GM10248 (cell line): ENCODE data around the gene AK8.

Source experiments
- CTCF ChIA-PET: fragments of 300-600 bp; sonication (Branson Sonifier 250); formaldehyde crosslinking; extraction: SDS; loops from one replicate; lab custom pipeline; 2021; ENCODE audit warnings: antibody characterized with exemption; lab: Yijun Ruan, JAX
- POLR2A ChIA-PET: fragments of 350-650 bp; sonication (Branson Sonifier 250); formaldehyde crosslinking; extraction: SDS; loops from one replicate; lab custom pipeline; 2020; ENCODE audit warnings: antibody characterized with exemption; lab: Yijun Ruan, JAX
- DNase-seq: peaks from one replicate; pipeline ENCODE4 v3.0.0; 2012; ENCODE audit errors: extremely low spot score
- TF ChIP-seq, protein P1 (sequence below): IDR thresholded peaks from 2 replicates; pipeline ENCODE4 v1.5.1; 2012; ENCODE audit warnings: mild to moderate bottlenecking, low read depth; ENCODE audit errors: extremely low read depth, missing control alignments, control extremely low read depth

Gene AK8

DNA sequence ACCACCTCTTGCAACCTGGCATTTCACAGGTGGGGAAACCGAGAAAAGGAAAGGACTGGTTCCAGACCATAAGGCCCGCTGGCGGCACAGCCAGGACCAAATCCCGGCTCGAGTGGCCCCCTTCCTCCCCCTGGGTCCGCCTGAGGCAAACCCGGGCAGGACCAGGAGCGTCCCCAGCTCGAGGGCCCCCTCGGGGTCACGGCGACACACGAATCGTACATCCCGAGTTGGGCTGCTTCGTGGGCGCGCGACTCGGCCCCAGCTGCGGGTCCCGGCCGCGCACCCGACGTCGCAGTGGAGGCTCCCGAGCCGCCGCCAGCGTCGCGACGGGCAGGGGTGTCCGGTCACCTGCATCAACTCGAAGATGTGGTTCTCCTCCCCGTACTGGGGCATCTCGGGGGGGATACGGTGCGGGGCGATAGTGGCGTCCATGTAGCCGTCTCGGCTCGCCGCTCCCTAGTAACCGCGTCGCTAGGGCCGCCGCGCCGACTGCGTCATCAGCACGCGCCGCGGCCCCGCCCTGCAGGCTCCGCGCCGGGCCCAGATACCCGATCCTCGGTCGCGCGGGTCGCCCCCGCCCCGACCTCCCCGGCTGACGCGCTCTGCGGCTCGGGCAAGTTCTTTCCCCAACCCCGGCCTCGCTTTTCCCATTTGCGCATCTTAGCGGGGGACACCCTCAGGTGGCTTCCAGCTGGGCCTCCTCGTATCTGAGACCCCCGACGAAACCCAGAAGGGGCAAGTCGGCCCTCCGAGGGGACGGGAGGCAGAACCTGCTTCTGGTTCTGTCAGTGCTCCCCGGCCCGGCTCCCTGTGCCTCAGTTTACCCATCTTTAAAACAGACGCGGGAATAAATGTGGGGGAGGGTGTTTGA is at the start of gene AK8:
Gene AK8, minus strand, starts transcription at position 461 of the 871 bp plus-strand sequence. Its CDS starts 29 bp downstream, at position 432.
- TF ChIP-seq, protein P1, sequence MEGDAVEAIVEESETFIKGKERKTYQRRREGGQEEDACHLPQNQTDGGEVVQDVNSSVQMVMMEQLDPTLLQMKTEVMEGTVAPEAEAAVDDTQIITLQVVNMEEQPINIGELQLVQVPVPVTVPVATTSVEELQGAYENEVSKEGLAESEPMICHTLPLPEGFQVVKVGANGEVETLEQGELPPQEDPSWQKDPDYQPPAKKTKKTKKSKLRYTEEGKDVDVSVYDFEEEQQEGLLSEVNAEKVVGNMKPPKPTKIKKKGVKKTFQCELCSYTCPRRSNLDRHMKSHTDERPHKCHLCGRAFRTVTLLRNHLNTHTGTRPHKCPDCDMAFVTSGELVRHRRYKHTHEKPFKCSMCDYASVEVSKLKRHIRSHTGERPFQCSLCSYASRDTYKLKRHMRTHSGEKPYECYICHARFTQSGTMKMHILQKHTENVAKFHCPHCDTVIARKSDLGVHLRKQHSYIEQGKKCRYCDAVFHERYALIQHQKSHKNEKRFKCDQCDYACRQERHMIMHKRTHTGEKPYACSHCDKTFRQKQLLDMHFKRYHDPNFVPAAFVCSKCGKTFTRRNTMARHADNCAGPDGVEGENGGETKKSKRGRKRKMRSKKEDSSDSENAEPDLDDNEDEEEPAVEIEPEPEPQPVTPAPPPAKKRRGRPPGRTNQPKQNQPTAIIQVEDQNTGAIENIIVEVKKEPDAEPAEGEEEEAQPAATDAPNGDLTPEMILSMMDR = no peak
- ChIA-PET CTCF (interaction anchor here (1.2 to 2.8 kb wide), 5 partner anchors 13 to 25 kb away, joined by 3 to 25 read pairs (median 6); no protein-coding TSS in a partner anchor), POLR2A (no interaction called here)
- DNase-seq = peak; percentile 95

DNA sequence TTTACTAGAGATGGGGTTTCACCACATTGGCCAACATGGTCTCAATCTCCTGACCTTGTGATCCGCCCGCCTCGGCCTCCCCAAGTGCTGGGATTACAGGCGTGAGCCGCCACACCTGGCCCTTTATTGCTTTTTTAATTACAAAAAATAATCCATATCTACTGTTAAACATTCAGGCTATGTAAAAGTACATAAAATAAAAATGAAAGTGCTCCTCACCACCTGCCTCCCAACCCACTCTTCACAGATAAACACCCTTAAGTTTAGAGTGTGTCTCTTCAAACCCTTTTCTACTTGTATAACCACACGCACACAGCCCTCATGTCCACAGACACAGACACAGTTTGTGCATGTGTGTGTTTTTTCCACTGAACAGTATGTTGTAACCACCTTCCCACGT is 49.6 kb upstream of the AK8 start:
- ChIA-PET CTCF (interaction anchor here (1.0 to 3.2 kb wide), 3 partner anchors 14 to 25 kb away, joined by 3 to 21 read pairs (median 3); no protein-coding TSS in a partner anchor), POLR2A (no interaction called here)
- no peak for DNase-seq
- TF ChIP-seq, protein P1 = no peak

GRCh38 chr9:132923346-132923902 is 45.3 kb upstream of the AK8 start:
- TF ChIP-seq, protein P1 = no peak
- POLR2A ChIA-PET = no interaction called here
- CTCF ChIA-PET = interaction anchor here (1.2 to 1.7 kb wide), 3 partner anchors 15 to 511 kb away, joined by 4 to 5 read pairs (median 4); no protein-coding TSS in a partner anchor
- no peak for DNase-seq

- ChIA-PET CTCF (interaction anchor here (1.2 to 13.2 kb wide), 4 partner anchors 10 to 19 kb away, joined by 3 to 135 read pairs (median 8); no protein-coding TSS in a partner anchor), POLR2A (no interaction called here)
- no peak for DNase-seq
- TF ChIP-seq, protein P1 = no peak
Measured at GRCh38 chr9:132919614-132920268, 41.7 kb upstream of the AK8 start.

DNA sequence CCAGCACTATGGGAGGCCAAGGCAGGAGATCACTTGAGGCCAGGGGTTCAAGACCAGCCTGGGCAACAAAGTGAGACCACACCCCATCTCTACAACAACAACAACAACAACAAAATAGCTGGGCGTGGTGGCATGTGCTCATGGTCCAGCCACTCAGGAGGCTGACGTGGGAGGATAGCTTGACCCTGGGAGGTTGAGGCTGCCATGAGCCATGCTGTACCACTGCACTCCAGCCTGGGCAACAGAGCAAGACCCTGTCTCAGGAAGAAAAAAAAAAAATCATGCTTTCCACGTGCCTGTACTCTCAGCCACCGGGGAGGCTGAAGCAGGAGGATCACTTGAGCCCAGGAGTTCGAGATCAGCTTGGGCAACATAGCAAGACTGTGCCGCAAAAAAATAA is 36.8 kb upstream of the AK8 start:
- TF ChIP-seq, protein P1 = no peak
- POLR2A ChIA-PET = no interaction called here
- DNase-seq = no peak
- CTCF ChIA-PET = interaction anchor here (1.1 to 13.2 kb wide), 3 partner anchors 10 to 21 kb away, joined by 3 to 135 read pairs (median 5); no protein-coding TSS in a partner anchor

DNA sequence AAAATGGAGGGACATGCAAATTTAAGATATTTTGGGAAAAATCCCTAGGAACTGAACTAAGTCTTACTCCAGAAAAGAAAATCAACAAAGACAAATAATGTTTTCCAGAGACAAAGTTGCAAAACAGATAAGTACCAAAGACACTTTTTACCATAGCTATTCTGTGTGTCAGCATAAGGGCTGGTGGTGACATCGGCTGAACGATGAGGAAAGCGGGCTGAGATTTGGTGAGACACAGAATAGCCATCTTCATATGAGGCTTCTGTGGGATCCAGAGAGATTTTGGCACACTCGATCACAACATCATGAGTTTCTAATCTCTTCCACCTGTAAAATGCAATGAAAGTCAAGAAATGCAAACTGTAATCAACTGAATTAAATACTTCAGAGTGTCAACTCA is 34.0 kb upstream of the AK8 start:
- no peak for DNase-seq
- POLR2A ChIA-PET = no interaction called here
- TF ChIP-seq, protein P1 = no peak
- CTCF ChIA-PET = interaction anchor here (13.2 kb wide), 1 partner anchor 12 kb away, joined by 135 read pairs; no protein-coding TSS in a partner anchor
